Measurements from ENCODE around the gene WDR83.
"Not testable (repeated sequence)": the region's sequence is repeated elsewhere in the genome, so short reads cannot be mapped to it uniquely, and the experiment has no call there.

The WDR83 gene

GRCh38 chr19:12666265-12667048 lies at the start of gene WDR83, which contains the start of gene MAN2B1:
WDR83 (plus strand) TSS chr19:12666807; CDS start chr19:12669791, 2,984 bp downstream.
MAN2B1 (minus strand) TSS chr19:12666742; CDS start chr19:12666701, 41 bp downstream.
- DNase-seq (ENCODE audit: low spot score): peak; percentile 79

GRCh38 chr19:12617646-12618045 lies 49.0 kb upstream of the WDR83 start:
- no peak for DNase-seq (ENCODE audit: low spot score)

- DNase-seq (ENCODE audit: low spot score): not testable (repeated sequence)
Measured at GRCh38 chr19:12621253-12622024, 45.2 kb upstream of the WDR83 start.

GRCh38 chr19:12623361-12624031 lies 43.1 kb upstream of the WDR83 start:
- no peak for DNase-seq (ENCODE audit: low spot score)

GRCh38 chr19:12626958-12627357 lies 39.6 kb upstream of the WDR83 start:
- no peak for DNase-seq (ENCODE audit: low spot score)

- DNase-seq (ENCODE audit: low spot score): no peak
Measured at GRCh38 chr19:12628040-12629022, 38.3 kb upstream of the WDR83 start.

- no peak for DNase-seq (ENCODE audit: low spot score)
Measured at GRCh38 chr19:12629215-12629614, 37.4 kb upstream of the WDR83 start.

- DNase-seq (ENCODE audit: low spot score): no peak
Measured at GRCh38 chr19:12636631-12637030, 30.0 kb upstream of the WDR83 start.

- no peak for DNase-seq (ENCODE audit: low spot score)
Measured at GRCh38 chr19:12638611-12639182, 27.9 kb upstream of the WDR83 start.

GRCh38 chr19:12639901-12640613 lies 26.6 kb upstream of the WDR83 start:
- peak; percentile 64 for DNase-seq (ENCODE audit: low spot score)

- DNase-seq (ENCODE audit: low spot score): no peak
Measured at GRCh38 chr19:12641456-12641855, 25.2 kb upstream of the WDR83 start.

GRCh38 chr19:12642506-12642905 lies 24.1 kb upstream of the WDR83 start:
- no peak for DNase-seq (ENCODE audit: low spot score)

GRCh38 chr19:12643716-12644115 lies 22.9 kb upstream of the WDR83 start:
- DNase-seq (ENCODE audit: low spot score): not testable (repeated sequence)

- DNase-seq (ENCODE audit: low spot score): no peak
Measured at GRCh38 chr19:12646551-12646950, 20.1 kb upstream of the WDR83 start.

GRCh38 chr19:12647047-12647446 lies 19.6 kb upstream of the WDR83 start:
- DNase-seq (ENCODE audit: low spot score): no peak

- peak; percentile 33 for DNase-seq (ENCODE audit: low spot score)
Measured at GRCh38 chr19:12647490-12648071, 19.0 kb upstream of the WDR83 start.

GRCh38 chr19:12648088-12648487 lies 18.5 kb upstream of the WDR83 start:
- DNase-seq (ENCODE audit: low spot score): no peak

GRCh38 chr19:12649941-12650340 lies 16.7 kb upstream of the WDR83 start:
- no peak for DNase-seq (ENCODE audit: low spot score)

GRCh38 chr19:12652219-12652618 lies 14.4 kb upstream of the WDR83 start:
- DNase-seq (ENCODE audit: low spot score): no peak

GRCh38 chr19:12655546-12655945 lies 11.1 kb upstream of the WDR83 start:
- DNase-seq (ENCODE audit: low spot score): no peak

Measured in hematopoietic multipotent progenitor cell treated with erythropoietin and hydrocortisone succinate and interleukin-3 and kit ligand, for 17 days (in vitro differentiated cells).